ENCODE measurements around the gene UBQLN1. TPM values are rescaled to one million over a fixed set of nuclear protein-coding genes. Genes with fewer than 3 reads are reported as not detected.

The UBQLN1 gene
- polyA plus RNA-seq, 1 of the 3 experiments (the other 2 are of a cell fraction), result 60.3 TPM

DNA sequence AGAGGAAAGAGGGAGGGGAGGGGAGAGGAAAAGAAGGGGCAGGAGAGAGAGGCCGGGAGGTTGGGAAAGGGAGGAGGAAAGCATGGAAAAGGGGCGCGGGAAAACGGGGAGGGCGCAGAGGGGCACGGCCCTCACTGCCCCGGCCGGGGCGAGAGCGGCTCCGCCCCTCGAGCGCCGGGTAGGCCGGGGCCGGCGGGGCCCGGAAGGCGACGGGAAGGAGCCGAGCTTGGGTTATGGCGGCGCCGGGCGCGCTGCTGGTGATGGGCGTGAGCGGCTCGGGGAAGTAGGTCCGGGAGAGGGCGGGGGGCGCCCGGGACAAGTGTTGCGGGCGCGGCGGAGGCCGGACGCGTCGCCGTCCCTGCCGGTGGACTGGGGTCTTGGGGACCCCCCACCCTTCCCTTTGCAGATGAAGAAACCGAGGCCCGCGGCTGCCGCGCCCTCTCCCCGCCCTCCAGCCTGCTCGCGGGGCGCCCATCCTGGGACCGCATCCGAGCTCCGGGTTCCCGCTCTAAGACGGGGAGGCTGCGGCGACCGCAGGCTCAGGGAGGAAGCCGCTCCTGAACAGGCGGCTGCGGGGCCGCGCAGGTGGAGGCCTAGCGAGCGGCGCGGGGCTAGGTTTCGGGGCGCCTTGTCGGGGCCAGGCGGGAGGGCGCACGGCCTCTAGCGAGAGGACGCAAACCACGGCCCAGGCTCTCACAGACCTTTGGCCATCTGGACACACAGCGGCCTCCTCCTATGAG is 84.6 kb downstream of the UBQLN1 start, which contains the start of gene IDNK (continued):
- 0 out of 2 replicates have a peak, but pooled peaks have one; percentile 27 for TF ChIP-seq MAX (IDR thresholded peaks at IDR 0.05; ENCODE audit: low read depth)
- TF ChIP-seq, protein P1, sequence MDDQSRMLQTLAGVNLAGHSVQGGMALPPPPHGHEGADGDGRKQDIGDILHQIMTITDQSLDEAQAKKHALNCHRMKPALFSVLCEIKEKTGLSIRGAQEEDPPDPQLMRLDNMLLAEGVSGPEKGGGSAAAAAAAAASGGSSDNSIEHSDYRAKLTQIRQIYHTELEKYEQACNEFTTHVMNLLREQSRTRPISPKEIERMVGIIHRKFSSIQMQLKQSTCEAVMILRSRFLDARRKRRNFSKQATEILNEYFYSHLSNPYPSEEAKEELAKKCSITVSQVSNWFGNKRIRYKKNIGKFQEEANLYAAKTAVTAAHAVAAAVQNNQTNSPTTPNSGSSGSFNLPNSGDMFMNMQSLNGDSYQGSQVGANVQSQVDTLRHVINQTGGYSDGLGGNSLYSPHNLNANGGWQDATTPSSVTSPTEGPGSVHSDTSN (IDR thresholded peaks at IDR 0.05), result no peak
- TF ChIP-seq TCF12 (IDR thresholded peaks at IDR 0.05), result no peak
- TF ChIP-seq, protein P2, sequence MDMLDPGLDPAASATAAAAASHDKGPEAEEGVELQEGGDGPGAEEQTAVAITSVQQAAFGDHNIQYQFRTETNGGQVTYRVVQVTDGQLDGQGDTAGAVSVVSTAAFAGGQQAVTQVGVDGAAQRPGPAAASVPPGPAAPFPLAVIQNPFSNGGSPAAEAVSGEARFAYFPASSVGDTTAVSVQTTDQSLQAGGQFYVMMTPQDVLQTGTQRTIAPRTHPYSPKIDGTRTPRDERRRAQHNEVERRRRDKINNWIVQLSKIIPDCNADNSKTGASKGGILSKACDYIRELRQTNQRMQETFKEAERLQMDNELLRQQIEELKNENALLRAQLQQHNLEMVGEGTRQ (IDR thresholded peaks at IDR 0.05; ENCODE audit: borderline replicate concordance, low read depth, low read length), result no peak
- no peak for TF ChIP-seq FOXJ3 (CRISPR knock-in tag; IDR thresholded peaks at IDR 0.05)
- TF ChIP-seq FOSL2 (IDR thresholded peaks at IDR 0.05; ENCODE audit: borderline replicate concordance, low read depth), result no peak
- 0 out of 2 replicates have a peak, but pooled peaks have one; percentile 3 for TF ChIP-seq RAD21 (IDR thresholded peaks at IDR 0.05; ENCODE audit: low read length)
- peak; percentile 51 for TF ChIP-seq TAF1 (IDR thresholded peaks at IDR 0.05; ENCODE audit: borderline replicate concordance, low read depth, low read length)
- no peak for TF ChIP-seq GABPA (IDR thresholded peaks at IDR 0.05; ENCODE audit: low read depth)
- TF ChIP-seq EP300 (IDR thresholded peaks at IDR 0.05; ENCODE audit: borderline replicate concordance in 1 of 2, low read depth in 1 of 2, low read length in 1 of 2), result no peak

DNA sequence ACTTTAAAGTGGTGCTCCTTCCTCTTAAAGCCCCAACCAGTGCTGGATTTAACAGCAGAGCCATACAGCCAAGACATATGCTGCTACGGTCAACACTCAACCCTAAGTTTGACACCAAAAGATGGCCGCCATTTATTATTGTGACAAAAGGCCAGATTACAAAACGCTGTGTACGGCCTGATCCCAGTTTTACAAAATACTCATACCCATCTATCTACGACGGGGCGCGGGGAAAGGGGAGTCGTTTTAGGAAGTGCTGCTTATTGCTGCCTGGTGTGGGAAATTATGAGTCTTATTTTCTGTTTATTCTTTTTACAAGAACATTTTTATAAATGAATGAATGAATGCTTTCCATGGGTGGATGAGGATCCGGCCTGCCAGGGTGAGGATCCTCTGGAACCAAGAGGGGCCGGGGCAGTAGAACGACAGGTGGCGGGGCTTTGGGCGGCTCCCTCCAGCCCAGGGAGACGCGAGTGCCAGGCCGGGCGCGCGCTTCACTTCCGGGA is 85.3 kb downstream of the UBQLN1 start:
- CTCF ChIA-PET, result interaction anchor here (0.7 to 4.5 kb wide), 2 partner anchors 27 to 288 kb away, joined by 3 to 16 read pairs; no protein-coding TSS in a partner anchor
- no peaks in the 10 kb centered on the region for H4K20me1 ChIP-seq (ENCODE audit: insufficient read depth)
- H3K4me2 ChIP-seq, result peak overlapping the region; percentile 94
- no peaks in the 10 kb centered on the region for H3K27me3 ChIP-seq (ENCODE audit: insufficient read depth)
- peak overlapping the region; percentile 85 for H2AFZ ChIP-seq (ENCODE audit: low read depth)
- no peaks in the 10 kb centered on the region for H3K9me3 ChIP-seq
- H3F3A ChIP-seq (replicated peaks; ENCODE audit: insufficient read depth), result peaks cover 3% of the 10 kb centered on the region
- H3K36me3 ChIP-seq (replicated peaks in 1 of 2; ENCODE audit: control insufficient read depth in 1 of 2, insufficient read depth in 2 of 2, low read length in 1 of 2), result peaks cover 6 to 9% of the 10 kb centered on the region in 2 experiments
- 31% methylated on average over 21 of the region's 21 CpGs for WGBS (ENCODE audit: low lambda C conversion rate)
- peak overlapping the region; percentile 90 for H3K9ac ChIP-seq
- peak; percentile 21 for DNase-seq
- peaks cover 0 to 16% of the 10 kb centered on the region in 2 experiments; a peak in 2 of 4 replicates for H3K4me1 ChIP-seq (ENCODE audit: control insufficient read depth in 1 of 2, insufficient read depth in 2 of 2, low read depth in 1 of 2, low read length in 1 of 2)
- no peak for TF ChIP-seq USF1 (IDR thresholded peaks at IDR 0.05; ENCODE audit: borderline replicate concordance, low read depth)
- no peak for TF ChIP-seq CTCF (IDR thresholded peaks at IDR 0.05)
- TF ChIP-seq GABPA (IDR thresholded peaks at IDR 0.05; ENCODE audit: low read depth), result peak; percentile 54
- TF ChIP-seq ELF1 (IDR thresholded peaks at IDR 0.05), result 0 out of 2 replicates have a peak, but pooled peaks have one; percentile 56
- H3K79me2 ChIP-seq (ENCODE audit: insufficient read depth), result no peaks in the 10 kb centered on the region
- H3K9me2 ChIP-seq, result no peaks in the 10 kb centered on the region
- POLR2A ChIA-PET, result interaction anchor here (0.8 to 2.4 kb wide), 6 partner anchors 9 to 295 kb away, joined by 3 to 11 read pairs (median 5); partner anchors contain the start of gene UBQLN1
- H3K27ac ChIP-seq (ENCODE audit: low read depth in 2 of 2, low read length in 1 of 2), result peak overlapping the region; percentile 55 to 93
- peak overlapping the region; percentile 69 to 80 for H3K4me3 ChIP-seq (ENCODE audit: low read depth in 2 of 2, low read length in 1 of 2)
